Tibial nerve (tissue), 4 donors: ENCODE measurements around the gene BAZ2B.

Experiments
- EP300 ChIP-seq, 2 donors: sonication (generic); formaldehyde crosslinking; IDR thresholded peaks; one replicate each; pipeline ENCODE4 v1.6.1; 2017; ENCODE audit warnings: antibody characterized with exemption in 2 of 2, mild to moderate bottlenecking in 1 of 2
- TF ChIP-seq, protein P1 (sequence below), 5 experiments: fragments of 200-600 bp in 3 of 5; fragments of 450-650 bp in 2 of 5; sonication (generic) in 3 of 5; IDR thresholded peaks; one replicate each; pipeline ENCODE4 v1.5.1; 2016 to 2019; ENCODE audit warnings: antibody characterized with exemption in 5 of 5, mild to moderate bottlenecking in 3 of 5, moderate library complexity in 2 of 5

DNA sequence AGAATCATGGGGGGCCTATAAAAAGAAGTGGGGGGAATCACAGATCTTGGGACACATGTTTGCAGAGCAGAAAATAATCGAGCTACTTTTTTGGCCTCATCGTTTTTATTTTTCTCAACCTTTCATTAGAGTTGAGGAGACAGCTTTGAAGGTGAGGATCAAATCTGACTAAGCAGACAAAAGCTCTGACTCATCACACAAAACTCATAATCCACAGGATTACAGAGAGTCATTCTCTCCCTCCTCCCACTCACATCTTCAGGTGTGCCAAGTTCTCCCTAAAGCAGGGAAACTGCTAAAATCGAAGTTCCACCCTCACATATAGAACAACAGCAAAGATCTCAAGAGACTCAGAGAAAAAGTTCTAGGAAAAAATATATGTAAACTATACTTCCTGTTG, 15.6 kb downstream of the BAZ2B start:
- TF ChIP-seq, protein P1, sequence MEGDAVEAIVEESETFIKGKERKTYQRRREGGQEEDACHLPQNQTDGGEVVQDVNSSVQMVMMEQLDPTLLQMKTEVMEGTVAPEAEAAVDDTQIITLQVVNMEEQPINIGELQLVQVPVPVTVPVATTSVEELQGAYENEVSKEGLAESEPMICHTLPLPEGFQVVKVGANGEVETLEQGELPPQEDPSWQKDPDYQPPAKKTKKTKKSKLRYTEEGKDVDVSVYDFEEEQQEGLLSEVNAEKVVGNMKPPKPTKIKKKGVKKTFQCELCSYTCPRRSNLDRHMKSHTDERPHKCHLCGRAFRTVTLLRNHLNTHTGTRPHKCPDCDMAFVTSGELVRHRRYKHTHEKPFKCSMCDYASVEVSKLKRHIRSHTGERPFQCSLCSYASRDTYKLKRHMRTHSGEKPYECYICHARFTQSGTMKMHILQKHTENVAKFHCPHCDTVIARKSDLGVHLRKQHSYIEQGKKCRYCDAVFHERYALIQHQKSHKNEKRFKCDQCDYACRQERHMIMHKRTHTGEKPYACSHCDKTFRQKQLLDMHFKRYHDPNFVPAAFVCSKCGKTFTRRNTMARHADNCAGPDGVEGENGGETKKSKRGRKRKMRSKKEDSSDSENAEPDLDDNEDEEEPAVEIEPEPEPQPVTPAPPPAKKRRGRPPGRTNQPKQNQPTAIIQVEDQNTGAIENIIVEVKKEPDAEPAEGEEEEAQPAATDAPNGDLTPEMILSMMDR (IDR thresholded peaks at IDR 0.05), result no peak
- TF ChIP-seq EP300 (IDR thresholded peaks at IDR 0.05), result no peak
